DMS53 (cell line): ENCODE measurements around the gene MS4A14.
"Not testable (repeated sequence)": the region's sequence is repeated elsewhere in the genome, so short reads cannot be mapped to it uniquely, and the experiment has no call there.

Experiments used
- DNase-seq: peaks from one replicate; lab custom pipeline; 2025; lab: John Stamatoyannopoulos, UW

The MS4A14 gene

GRCh38 chr11:60396382-60396781 is at the start of gene MS4A14:
TSS of gene MS4A14 (plus strand) at chr11:60396459. CDS start at chr11:60396579, 120 bp downstream.
- DNase-seq: no peak

DNA sequence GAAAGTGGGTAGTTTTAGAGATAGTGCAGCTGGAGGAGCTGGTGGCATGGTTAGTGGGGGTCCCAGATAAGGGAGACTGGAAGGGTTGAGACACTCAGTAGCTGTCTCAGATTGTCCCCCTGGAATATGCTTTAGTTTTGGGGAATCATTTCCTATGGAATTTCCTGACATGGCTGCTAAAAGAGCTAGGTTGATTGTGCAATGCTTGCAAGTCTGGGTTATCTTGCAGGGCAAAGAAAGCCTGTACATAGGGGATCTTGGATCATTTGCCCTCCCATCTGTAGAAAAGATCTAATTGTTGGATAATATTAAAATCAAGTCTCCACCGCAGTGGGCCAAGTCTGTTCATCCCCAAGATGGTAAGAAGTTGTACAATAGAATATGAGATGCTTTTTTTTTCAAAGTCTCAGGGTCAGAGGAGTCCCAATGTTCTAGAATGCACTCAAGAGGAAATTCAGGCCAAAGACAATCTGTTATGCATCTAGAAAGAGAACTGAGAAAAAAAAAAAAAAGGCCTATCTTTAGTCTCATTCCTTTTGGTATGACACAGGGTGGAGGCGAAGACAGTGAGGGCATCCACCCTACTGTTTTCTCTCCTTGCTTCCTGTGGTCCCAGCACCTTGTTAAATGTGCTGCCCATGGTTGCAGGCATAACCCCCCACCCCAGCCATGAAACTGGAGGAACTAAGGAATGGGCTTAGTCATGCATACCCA is 49.0 kb upstream of the MS4A14 start:
- DNase-seq: no peak

DNA sequence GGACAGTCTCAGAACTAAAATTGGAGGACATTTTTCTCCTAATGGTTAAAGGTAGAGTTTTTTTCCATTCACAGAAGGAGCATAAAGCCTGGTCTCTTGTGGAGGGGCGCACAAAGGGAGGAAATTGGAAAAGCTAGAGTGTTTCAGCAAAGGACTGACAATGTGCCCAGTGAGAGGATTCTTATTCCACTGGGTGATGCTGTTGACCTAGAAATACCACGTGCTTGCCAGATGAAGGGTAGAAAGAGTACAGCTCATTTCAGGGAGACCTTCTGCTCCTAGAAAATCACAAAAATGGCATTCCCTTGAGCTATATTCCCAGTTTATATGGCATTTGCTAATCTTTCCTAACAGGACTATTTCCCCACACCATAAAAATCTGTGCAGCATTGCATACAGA is 48.1 kb upstream of the MS4A14 start:
- DNase-seq: no peak

DNA sequence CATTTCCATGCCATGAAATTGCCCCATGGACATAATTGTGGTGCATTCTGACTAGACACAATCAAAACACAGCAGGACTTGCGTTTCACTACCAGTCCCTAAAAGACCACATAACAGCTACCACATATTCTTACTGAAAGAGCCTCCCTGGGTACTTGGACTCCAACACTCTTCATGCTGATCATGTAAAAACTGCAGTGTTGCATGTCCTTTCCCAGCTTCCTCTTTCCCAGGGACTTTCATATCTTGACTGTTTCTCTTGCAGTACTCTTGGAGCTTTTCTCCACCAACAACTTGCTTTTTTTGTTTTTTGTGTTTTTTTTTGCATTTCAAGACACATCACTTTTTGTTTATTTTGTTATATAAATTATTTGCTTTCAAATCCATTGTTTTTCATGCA is 46.3 kb upstream of the MS4A14 start:
- no peak for DNase-seq

DNA sequence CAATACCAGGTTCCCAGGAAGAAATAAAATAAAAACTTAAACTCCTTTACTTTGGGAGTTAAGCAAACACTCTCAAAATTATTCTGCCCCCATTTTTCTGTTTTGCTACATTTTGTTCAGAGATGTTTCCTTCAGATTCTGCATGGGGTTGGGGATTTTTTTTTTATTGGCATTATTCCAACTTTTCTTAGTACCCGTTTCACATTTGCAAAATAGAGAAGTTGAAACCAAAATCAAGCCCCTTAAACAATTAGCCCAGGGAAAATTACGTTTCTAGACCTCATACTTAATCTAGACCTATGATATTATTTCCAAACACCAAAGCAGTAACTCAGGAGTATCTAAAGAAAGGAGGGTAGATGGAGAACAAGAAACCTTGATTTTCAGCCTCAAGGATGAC is 38.5 kb upstream of the MS4A14 start:
- no peak for DNase-seq

- DNase-seq: peak; percentile 23
Measured at GRCh38 chr11:60360621-60361020, 35.6 kb upstream of the MS4A14 start.

GRCh38 chr11:60362241-60362640 is 34.0 kb upstream of the MS4A14 start:
- DNase-seq: no peak

DNA sequence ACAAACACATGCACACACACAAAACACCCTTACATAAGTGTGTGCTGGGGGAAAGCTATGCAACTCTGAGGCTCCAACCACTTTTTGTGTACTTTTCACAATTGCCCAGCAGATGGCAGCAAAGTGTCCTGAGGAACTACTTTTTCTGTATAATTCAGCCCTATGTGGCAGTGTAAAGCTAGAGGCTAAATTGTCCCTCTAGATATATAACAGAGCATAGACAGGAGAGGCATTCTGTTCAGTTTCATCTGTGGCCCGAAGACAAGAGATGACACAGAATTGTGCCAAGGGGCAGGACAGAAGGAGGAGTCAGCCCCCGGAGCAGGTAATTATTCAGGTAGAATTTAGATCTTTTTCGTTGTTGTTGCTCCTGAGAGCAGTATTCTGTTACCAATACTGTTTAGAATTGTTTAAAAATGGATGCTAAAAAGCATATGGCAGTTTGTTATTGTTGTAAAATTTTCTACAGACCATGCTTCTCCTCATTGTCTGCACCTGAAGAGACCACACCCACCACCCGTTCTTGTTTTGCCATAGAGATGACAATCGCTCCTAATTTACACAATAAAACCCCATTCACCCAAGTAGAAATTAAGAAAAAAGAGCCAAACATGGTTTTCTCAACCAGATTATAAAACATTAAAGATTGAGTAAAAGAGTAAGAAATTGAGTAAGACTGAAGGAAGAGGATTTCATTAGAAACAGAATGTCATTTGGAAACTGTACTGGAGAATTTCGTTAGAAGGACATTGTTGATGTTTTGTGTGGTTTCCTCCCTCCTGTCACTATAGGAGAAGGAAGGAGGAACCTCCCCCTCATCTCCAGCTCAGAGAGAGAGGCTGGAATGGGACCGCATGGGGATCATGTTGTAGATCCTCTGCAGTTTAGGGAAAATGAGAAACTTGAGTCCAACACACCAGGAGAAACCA is 32.5 kb upstream of the MS4A14 start:
- DNase-seq: peak; percentile 90

GRCh38 chr11:60366262-60366904 is 29.9 kb upstream of the MS4A14 start:
- not testable (repeated sequence) for DNase-seq

DNA sequence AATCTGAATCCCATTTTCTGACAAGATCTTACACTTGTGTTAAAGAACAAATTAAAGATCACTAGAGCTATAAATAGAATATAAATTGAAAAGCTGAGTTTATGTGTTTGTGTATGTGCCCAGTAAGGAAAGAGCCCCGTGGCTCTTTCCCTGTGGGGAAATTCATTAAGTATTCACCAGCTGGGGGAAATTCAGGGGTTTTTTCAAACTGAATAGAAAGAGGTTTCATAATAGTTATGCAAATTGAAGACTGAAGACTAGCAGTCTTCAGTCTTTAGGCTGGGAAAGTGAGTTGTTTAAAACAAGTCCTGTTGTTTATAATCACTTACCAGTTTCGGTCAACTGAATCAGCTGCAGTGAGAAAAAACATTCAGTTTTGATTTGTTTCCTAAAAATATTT is 29.2 kb upstream of the MS4A14 start:
- no peak for DNase-seq

DNA sequence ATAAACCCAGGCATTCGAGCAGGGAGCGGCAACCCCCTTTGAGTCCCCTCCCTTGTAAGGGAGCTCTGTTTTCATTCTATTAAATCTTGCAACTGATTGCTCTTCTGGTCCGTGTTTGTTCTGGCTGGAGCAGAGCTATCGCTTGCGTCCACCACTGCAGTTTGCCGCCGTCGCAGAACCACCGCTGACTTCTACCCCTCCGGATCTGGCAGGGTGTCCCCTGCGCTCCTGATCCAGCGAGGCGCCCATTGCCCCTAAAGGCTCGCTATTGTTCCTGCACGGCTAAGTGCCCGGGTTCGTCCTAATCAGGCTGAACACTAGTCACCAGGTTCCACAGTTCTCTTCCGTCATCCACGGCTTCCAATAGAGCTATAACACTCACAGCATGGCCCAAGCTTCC is 28.4 kb upstream of the MS4A14 start:
- DNase-seq: no peak

- DNase-seq: no peak
Measured at GRCh38 chr11:60370252-60370810, 25.9 kb upstream of the MS4A14 start.

DNA sequence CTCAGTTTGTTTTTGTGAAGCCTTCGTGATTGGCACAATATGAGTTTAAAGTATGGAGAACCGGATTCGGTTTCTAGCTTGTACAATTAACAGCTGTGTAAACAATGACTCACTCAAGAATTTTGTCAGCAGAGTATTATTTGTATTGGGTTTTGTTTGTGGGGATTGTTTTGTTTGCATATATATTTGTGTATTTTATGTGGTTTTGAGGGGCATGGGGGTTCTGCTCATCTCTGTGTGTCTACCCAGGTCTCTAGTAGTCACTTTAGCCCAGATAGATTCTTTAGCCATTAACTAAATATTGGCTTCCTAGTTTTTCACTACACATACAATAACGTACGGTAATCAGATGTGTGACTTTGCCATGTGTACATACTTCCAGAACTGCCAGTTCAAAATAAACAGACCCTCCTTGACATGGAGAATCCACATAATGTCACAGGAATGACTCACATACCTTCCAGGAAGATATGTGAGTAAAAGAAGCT is 25.4 kb upstream of the MS4A14 start:
- DNase-seq: peak; percentile 99

GRCh38 chr11:60371386-60371785 is 24.9 kb upstream of the MS4A14 start:
- DNase-seq: no peak

GRCh38 chr11:60371854-60372253 is 24.4 kb upstream of the MS4A14 start:
- DNase-seq: peak; percentile 18

GRCh38 chr11:60372767-60373166 is 23.5 kb upstream of the MS4A14 start:
- no peak for DNase-seq

DNA sequence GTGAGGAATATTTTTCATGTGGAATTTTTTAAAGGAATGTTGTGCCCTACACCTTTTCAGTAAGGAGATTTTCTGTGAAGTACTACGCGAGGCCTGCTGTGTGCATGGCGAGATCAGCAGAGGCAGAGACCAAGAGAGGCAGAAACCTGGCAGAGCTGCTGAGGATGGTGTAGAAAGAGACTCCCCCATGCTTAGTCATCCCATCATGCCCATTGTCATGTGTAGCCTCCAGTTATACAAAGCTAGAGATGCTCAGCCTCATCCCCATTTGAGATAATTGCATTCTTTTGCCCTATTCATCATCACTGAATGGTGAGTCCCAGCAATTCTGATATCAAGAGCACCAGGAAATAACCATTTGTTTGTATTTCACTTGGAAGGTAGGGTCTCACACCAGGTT is 20.9 kb upstream of the MS4A14 start:
- DNase-seq: peak; percentile 37

DNA sequence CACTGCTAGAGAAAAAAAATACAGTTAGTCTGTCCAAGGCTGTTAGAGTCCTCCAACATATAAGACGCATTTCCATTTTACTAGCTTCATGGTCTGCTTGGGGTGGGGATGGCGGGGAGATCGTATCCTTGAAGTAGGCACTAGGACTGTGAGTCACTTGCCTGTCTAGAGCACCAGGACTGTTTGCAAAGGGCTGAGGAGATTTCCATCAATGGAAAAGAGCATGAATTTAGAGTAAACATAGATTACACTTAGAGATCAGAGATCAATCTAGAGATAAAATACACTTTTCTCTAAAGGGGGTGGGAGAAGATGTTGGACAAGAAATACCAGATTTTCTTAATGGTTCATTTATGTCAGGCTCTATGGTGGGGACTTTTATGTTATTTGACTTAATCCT is 19.7 kb upstream of the MS4A14 start:
- peak; percentile 81 for DNase-seq

- no peak for DNase-seq
Measured at GRCh38 chr11:60377401-60378136, 18.7 kb upstream of the MS4A14 start.

GRCh38 chr11:60378354-60378753 is 17.9 kb upstream of the MS4A14 start, which contains the start of gene MS4A7:
TSS of gene MS4A7 (plus strand) at chr11:60378532. CDS start at chr11:60383142, 4,610 bp downstream.
- DNase-seq: peak; percentile 21

- no peak for DNase-seq
Measured at GRCh38 chr11:60389279-60389910, 6.9 kb upstream of the MS4A14 start.
